HG03558 (cell line): ENCODE data around the gene CSMD2.

ENCODE experiments used
- ATAC-seq: cut with Tn5 transposase; IDR thresholded peaks from one replicate; pipeline ENCODE4 v1.9.1; 2021; ENCODE audit warnings: moderate number of reproducible peaks; ENCODE audit not compliant: unreplicated experiment; ENCODE audit errors: extremely low read depth

The CSMD2 gene

DNA sequence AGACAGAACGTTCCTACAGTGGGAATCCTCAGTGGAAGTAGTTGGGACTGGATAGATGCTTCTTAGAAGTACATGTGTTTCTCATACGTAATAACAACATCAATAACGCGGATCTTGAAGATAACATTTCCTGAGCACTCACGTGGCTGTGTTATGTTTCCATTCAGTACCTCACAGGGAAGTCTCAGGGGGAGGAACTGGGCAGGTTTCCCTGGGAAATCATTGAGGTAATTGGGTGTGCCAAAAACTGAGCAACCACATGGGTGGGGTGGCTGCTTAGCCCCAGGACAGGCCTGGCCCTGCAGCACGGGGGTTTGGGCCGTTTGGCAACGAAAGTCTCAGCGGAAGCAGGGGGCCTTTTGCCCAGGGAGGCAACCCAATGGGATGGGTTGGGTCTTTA lies 558.8 kb downstream of the CSMD2 start:
- ATAC-seq = no peak

DNA sequence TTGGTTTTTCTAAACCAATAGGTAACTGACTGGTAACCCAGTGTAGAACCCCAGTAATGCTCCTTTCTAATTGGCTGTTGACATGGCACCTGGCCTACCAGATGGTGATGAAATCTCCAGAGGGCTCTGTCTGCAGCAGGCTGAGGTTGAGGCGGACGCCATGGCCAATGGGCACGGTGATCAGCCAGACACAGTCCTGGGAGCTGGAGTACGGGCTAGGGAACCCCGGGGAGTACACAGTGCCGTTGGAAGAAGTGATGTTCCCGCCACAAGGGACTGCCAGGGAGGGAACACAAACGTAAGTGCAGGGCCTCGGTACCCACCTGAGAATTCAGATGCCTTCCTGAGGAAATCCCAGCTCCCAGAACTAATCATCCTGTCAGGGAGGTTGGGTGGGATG lies 562.8 kb downstream of the CSMD2 start:
- no peak for ATAC-seq

DNA sequence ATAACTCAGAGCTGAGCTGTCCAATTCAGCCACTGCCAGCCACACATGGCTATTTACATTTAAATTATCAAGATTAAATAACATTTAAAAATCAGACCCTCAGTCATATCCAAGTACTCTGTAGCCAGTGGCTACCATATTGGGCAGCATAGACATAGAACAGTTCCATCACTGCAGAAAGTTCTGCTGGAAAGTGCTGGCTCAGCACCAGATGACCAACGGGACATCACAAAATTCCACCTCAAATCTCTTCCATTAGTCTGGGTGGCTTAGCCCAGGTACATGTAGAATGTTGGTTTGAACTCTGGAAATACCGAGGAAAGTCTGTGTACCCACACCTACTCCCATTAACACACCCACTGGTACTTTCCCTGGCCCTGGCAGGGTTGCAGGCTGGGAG lies 563.3 kb downstream of the CSMD2 start:
- ATAC-seq = no peak

DNA sequence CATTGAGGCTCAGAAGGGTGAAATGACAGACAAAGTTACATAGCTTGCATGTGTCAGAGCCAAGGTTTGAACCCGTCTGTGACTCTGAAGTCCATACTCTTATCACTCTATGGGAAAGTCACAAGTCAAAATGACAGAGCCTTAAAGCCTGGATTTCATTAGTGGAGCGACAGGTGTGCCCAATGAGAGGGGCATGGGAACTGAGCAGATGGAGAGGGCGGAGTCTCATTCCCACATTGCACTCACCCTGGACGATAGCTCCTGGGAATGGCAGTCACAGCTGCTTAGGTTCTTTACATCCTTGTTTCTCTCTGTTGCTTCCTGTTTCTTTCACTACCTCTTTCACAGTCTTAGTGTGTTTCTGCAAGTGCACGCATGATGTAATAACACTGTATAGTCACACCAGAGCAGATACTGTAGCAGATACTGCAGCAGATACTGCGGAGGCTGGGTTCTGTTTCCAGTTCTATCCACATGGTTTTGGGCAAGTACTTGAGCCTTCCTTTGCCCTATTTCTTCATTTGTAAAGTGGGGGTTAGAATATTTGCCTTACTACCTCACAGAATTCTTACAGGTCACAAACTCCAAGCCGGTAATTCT lies 565.4 kb downstream of the CSMD2 start:
- ATAC-seq = no peak

- ATAC-seq = no peak
Measured at GRCh38 chr1:33588726-33589125, 576.3 kb downstream of the CSMD2 start.

- no peak for ATAC-seq
Measured at GRCh38 chr1:33586795-33587194, 578.2 kb downstream of the CSMD2 start.

- no peak for ATAC-seq
Measured at GRCh38 chr1:33586106-33586505, 578.9 kb downstream of the CSMD2 start.

DNA sequence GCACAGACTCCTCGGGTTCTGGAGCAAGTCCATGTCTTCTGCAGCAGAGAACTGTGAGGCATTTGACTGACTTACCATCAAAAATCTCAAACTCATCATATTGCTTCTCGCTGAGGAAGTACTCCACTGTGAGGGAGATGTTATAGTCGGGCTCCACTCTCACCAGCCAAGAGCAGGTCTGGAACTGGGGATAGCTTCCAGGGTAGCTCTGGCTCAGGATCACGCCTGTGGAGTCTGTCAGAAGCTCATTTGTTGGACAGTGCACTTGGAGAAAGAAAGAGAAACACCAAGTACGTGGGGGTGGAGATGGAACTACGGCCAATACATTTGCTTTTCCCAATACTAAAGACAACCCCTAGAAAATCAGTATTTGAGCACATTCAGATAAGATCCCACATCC lies 581.5 kb downstream of the CSMD2 start:
- ATAC-seq = no peak

GRCh38 chr1:33578557-33579448 lies 586.2 kb downstream of the CSMD2 start:
- no peak for ATAC-seq

DNA sequence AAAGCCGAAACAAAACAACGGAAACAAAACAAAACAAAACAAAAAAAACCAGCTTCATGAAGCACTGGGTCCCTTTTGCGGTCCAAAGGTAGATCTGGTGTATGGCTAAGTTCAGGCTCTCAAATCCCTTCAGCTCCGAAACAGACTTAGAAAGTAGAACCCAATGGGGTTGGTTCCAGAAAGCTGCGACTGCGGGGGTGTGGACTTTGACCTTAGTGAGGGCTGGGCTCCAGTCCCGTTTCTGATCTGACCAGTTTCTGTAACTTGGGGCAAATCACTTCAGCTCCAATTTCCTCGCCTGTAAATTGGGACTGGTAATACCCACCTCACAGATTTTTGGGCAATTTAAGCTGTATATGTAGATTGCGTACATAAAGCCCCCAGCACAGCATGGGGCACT lies 587.4 kb downstream of the CSMD2 start:
- ATAC-seq = no peak

DNA sequence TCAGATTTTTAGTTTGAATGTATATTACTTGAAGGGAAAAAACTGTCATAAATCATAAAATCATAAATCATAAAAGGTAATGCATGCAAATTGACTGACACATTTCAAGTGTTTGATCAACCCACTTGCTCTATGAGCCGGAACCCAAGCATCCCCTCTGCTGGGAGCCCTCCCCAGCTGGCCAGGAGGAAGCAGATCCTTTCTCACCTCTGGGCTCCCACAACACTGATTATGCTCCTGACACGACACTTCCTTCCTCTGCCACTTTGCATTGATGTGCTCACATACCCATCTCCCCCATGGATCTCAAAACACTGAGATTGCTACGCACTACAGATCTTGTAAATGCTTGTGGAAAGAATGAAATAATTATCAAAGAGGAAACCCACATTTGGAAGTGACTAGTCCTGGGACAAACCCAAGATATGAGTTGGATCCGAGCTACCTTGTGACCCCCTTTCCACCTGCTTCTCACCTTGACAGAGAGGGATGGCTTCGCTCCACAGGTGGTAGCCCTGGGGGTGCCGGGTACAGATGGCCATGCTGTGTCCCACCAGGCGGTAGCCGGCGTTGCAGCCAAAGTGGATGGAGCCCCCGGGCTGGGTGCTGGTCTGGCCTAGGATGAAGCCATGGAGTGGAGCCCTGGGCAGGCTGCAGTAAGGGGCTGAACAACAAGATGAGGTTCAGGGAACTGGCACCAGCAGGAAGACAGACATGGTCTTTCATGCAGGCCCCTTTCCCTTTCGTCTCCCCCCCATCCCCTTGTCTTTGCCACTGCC lies 588.0 kb downstream of the CSMD2 start:
- no peak for ATAC-seq

- ATAC-seq = no peak
Measured at GRCh38 chr1:33575324-33575879, 589.6 kb downstream of the CSMD2 start.

GRCh38 chr1:33573661-33574060 lies 591.4 kb downstream of the CSMD2 start:
- ATAC-seq = no peak

- no peak for ATAC-seq
Measured at GRCh38 chr1:33572387-33572786, 592.6 kb downstream of the CSMD2 start.

DNA sequence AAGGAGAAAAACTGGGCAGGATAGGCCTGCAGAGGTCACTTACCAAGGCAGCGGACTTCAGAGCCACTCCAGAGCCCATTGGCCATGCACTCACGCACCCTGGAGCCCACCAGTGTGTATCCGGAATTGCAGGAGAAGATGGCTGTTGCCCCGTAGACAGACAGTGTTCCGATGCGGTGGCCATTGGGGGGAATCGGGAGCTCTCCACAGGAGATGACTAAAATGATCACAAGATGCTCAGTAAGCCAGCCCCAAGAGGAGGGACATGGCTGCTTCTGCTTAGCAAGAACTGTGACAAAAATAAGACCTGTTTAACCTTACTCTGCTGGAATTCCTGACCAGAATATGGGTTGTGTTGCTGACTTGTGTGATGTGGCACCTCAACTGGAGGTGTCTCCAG lies 595.7 kb downstream of the CSMD2 start:
- ATAC-seq = no peak

DNA sequence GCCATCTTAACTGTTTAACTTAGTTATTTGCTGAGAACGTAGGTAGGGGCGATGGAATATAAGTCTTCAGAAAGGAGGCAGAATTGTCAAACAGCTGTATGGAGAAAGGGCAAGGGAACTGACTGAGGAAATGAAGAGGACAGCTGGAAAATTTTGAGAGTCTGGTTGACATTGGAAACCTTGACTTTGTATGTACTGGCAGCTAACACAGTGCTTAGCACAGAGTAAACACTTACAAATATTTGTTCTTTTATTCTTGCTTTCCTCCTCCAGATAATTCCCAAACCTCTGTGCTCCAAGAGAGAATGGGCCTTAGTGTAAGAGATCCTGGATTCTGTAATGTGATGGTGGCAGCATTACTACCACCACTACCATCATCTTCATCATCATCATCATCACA lies 601.3 kb downstream of the CSMD2 start:
- no peak for ATAC-seq

GRCh38 chr1:33562563-33562962 lies 602.5 kb downstream of the CSMD2 start:
- no peak for ATAC-seq

GRCh38 chr1:33561576-33561975 lies 603.5 kb downstream of the CSMD2 start:
- ATAC-seq = no peak

DNA sequence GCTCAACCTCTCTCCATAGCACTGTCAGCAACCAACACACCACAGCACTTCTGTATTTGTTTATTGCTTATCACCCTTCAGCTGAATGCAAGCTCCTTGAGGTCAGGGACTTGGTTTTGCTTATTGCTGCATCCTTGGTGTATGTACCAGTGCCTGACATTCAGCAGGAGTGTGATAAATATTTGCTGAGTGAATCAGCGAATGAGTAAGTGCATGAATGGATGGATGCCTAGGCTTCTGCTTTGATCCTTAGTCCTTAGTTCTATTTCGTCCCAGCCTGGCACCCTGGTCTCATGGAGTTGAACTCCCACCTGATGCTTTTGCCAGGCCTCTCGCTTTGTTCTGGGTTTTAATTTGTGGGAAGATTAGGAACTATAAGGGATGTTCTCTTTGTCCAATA lies 604.4 kb downstream of the CSMD2 start:
- no peak for ATAC-seq

GRCh38 chr1:33548721-33549120 lies 616.3 kb downstream of the CSMD2 start:
- no peak for ATAC-seq

DNA sequence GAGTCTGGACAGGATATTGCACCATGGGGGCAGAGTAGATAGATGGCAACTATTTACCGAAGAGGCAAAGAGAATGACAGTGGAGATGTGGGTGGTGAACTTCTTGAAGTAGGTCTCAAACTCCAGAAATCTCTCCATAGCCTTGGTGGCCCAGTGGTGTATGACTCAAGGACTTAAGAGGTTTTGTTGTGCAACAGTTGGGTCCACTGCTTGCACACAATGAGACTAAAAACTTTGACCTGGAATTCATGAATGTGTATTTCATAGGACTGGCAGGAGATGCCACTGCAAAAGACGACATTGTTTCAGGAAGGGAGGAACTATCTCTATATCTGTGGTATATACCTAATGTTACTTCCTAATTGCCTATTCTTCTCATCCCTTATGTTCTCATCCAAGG lies 616.7 kb downstream of the CSMD2 start:
- no peak for ATAC-seq
